ENCODE data around the gene SH3BP4. TPM values are rescaled to one million over a fixed set of nuclear protein-coding genes. Genes with fewer than 3 reads are reported as not detected.
A peak's percentile ranks its signal among the peaks of the same experiment; 100 is the strongest.

The SH3BP4 gene
- total and polyA plus RNA-seq, 4 donors, result 4.5 to 32.2 (median 16.3) TPM

DNA sequence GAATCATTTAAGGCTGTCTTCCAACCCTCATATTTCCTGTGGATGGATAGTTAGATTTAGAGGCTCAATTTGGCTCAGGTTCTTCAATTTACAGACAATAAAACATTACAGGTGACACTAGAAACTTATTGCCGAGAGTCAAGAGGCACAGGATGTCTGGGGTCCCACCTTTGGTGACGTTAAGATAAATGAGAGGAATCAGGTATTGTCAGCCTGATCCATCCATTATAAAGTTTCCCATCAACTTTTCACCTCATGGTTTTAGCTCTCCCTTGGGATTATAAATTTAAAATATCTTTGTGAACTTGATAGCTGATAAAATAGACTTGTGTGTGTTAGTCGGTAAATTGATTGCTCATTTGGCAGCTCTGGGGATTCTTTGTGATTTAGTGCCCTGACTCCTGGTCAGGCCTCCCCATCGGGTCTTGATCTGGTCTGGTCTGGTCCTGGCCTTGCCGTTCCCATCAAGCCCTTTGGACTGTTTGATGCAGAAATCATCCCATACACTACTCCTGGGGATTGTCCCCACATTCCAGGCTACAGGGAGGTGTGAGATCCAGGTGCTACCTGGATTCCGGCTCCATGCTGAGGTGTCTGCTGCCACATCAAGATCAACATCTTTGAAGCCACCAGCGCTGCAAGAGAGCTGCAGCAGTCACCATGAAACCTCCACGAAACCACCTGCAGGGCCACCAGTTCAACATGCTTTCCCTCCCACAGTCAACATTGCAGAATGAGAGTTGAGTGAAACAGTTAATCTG is 130.9 kb downstream of the SH3BP4 start:
- Histone ChIP-seq H3K27me3 (ENCODE audit: control insufficient read depth in 1 of 2, insufficient read depth in 2 of 2, low read length in 1 of 2) (peaks cover 0 to 4% of the 10 kb centered on the region in 2 donors), H3K27ac (ENCODE audit: low read depth in 1 of 2, low read length in 2 of 2) (no peak overlapping the region), H3K4me3 (ENCODE audit: low read length in 2 of 2) (no peak overlapping the region), H3K4me1 (ENCODE audit: control insufficient read depth in 1 of 2, insufficient read depth in 2 of 2, low read length in 2 of 2) (no peaks in the 10 kb centered on the region), H3K36me3 (ENCODE audit: control insufficient read depth in 1 of 2, insufficient read depth in 2 of 2, low read length in 1 of 2) (no peaks in the 10 kb centered on the region), H3K9me3 (ENCODE audit: control insufficient read depth, low read length) (no peaks in the 10 kb centered on the region)
- intact Hi-C loops (cut with DNase I), result no loop called here
- no peak for DNase-seq
- no peak for ATAC-seq (ENCODE audit: low FRiP score)
- 78 to 84% methylated on average over 8 of the region's 8 CpGs for WGBS, 2 donors

DNA sequence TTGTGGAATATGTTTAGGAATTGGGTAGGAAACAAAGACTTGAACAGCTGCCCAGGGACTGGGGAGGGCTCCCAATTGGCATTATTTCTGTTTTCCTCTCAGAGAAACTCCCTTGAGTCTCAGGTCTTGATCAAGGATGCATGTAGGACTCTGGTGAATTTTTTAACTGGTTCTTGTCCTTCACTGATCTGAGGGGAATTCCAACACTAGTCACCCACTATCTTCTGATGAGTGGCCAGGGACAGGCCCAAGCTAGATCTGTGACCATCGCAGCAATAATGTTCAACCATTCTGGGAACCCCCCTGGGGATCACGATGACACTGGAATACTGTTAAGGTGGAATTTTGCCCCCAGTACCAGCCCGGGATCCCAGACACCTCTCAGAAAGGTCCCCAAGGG is 132.0 kb downstream of the SH3BP4 start:
- DNase-seq, result no peak
- Histone ChIP-seq H3K36me3 (ENCODE audit: control insufficient read depth in 1 of 2, insufficient read depth in 2 of 2, low read length in 1 of 2) (no peaks in the 10 kb centered on the region), H3K4me1 (ENCODE audit: control insufficient read depth in 1 of 2, insufficient read depth in 2 of 2, low read length in 2 of 2) (no peaks in the 10 kb centered on the region), H3K27me3 (ENCODE audit: control insufficient read depth in 1 of 2, insufficient read depth in 2 of 2, low read length in 1 of 2) (peaks cover 0 to 4% of the 10 kb centered on the region in 2 donors), H3K9me3 (ENCODE audit: control insufficient read depth, low read length) (no peaks in the 10 kb centered on the region), H3K27ac (ENCODE audit: low read depth in 1 of 2, low read length in 2 of 2) (no peak overlapping the region), H3K4me3 (ENCODE audit: low read length in 2 of 2) (no peak overlapping the region)
- 87 to 90% methylated on average over 3 of the region's 3 CpGs for WGBS, 2 donors
- intact Hi-C loops (cut with DNase I), result no loop called here
- no peak for ATAC-seq (ENCODE audit: low FRiP score)

DNA sequence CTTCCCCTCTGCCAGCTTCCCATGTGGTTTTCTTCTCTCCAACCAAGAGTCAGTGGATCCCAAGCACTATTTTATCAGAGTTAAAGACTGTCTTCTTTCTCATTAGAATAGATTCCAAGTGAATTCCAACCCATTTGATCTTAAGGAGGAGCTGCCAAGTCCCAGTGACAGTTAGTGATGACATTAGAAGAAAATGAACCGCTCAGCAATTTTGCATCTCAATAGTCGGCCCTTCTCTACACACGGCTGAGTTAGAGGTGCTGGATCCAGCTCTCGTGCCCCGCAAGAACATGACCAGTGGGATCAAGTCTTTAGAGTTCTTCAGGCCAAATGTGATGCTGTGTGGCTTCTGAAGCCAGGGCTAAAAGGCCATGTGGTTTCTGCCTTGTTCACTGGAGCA is 132.6 kb downstream of the SH3BP4 start:
- DNase-seq (no peak), ATAC-seq (ENCODE audit: low FRiP score) (no peak)
- intact Hi-C loops (cut with DNase I), result no loop called here
- Histone ChIP-seq H3K9me3 (ENCODE audit: control insufficient read depth, low read length) (no peaks in the 10 kb centered on the region), H3K36me3 (ENCODE audit: control insufficient read depth in 1 of 2, insufficient read depth in 2 of 2, low read length in 1 of 2) (no peaks in the 10 kb centered on the region), H3K27me3 (ENCODE audit: control insufficient read depth in 1 of 2, insufficient read depth in 2 of 2, low read length in 1 of 2) (peaks cover 0 to 4% of the 10 kb centered on the region in 2 donors), H3K4me3 (ENCODE audit: low read length in 2 of 2) (no peak overlapping the region), H3K4me1 (ENCODE audit: control insufficient read depth in 1 of 2, insufficient read depth in 2 of 2, low read length in 2 of 2) (no peaks in the 10 kb centered on the region), H3K27ac (ENCODE audit: low read depth in 1 of 2, low read length in 2 of 2) (no peak overlapping the region)
- WGBS, 2 donors, result 93 to 95% methylated on average over 5 of the region's 5 CpGs

DNA sequence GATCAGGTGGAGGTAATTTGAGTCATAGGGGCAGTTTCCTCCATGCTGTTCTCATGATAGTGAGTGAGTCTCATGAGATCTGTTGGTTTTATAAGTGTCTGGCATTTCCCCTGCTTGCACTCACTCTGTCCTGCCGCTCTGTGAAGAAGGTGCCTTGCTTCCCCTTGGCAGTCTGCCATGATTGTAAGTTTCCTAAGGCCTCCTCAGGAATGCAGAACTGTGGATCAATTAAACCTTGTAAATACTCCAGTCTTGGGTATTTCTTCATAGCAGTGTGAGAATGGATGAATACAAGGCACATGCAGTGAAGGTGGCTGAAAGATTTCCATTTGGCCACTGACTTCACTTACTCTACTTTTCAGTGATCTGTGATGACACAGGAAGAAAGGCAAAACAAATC is 133.7 kb downstream of the SH3BP4 start:
- Histone ChIP-seq H3K4me1 (ENCODE audit: control insufficient read depth in 1 of 2, insufficient read depth in 2 of 2, low read length in 2 of 2) (no peaks in the 10 kb centered on the region), H3K27me3 (ENCODE audit: control insufficient read depth in 1 of 2, insufficient read depth in 2 of 2, low read length in 1 of 2) (peaks cover 0 to 4% of the 10 kb centered on the region in 2 donors), H3K36me3 (ENCODE audit: control insufficient read depth in 1 of 2, insufficient read depth in 2 of 2, low read length in 1 of 2) (no peaks in the 10 kb centered on the region), H3K27ac (ENCODE audit: low read depth in 1 of 2, low read length in 2 of 2) (no peak overlapping the region), H3K4me3 (ENCODE audit: low read length in 2 of 2) (no peak overlapping the region), H3K9me3 (ENCODE audit: control insufficient read depth, low read length) (no peaks in the 10 kb centered on the region)
- ATAC-seq (ENCODE audit: low FRiP score), result no peak
- no peak for DNase-seq
- 82 to 86% methylated on average over 1 of the region's 1 CpG for WGBS, 2 donors
- intact Hi-C loops (cut with DNase I), result no loop called here

DNA sequence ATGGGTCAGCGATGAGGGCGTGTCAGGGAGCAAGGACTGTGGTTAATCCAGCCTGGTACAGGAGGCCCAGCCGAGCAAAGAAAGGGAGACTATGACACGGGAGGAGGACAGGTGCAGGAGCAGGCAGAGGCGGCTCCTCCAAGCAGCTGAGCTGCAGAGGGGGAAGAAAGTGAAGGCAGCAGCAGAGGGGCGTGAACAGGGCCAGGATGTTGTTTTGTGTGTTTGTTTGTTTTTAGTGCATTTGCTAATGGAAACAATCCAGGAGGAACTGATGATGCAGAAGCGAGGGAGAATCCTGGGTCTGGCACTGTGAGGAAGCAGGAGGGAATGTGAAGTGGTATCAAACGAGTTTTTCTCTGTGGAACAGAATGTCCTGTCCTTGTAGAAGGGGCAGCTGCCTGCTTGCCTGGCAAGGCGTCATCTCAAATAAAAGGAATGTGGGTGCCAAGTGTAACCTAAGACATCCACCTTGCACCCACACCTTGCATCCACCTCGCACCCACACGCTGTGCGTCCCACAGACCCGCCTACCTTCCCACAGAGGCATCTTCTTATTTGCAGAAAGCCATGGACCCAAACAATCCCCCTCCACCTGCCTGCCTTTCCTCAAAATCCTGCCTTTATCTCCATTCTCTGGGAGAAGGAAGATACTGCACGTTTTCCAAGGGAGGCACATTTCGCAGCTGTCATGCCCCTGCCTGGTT is 134.8 kb downstream of the SH3BP4 start:
- no peaks in the 10 kb centered on the region for H3K36me3 ChIP-seq (ENCODE audit: control insufficient read depth in 1 of 2, insufficient read depth in 2 of 2, low read length in 1 of 2)
- H3K4me3 ChIP-seq (ENCODE audit: low read length in 2 of 2), result no peak overlapping the region
- H3K9me3 ChIP-seq (ENCODE audit: control insufficient read depth, low read length), result no peaks in the 10 kb centered on the region
- ATAC-seq (ENCODE audit: low FRiP score) (no peak), DNase-seq (no peak)
- no peaks in the 10 kb centered on the region for H3K27me3 ChIP-seq (ENCODE audit: control insufficient read depth in 1 of 2, insufficient read depth in 2 of 2, low read length in 1 of 2)
- no peak overlapping the region for H3K27ac ChIP-seq (ENCODE audit: low read depth in 1 of 2, low read length in 2 of 2)
- WGBS, 2 donors, result 92 to 93% methylated on average over 15 of the region's 15 CpGs
- intact Hi-C loops (cut with DNase I), result no loop called here
- no peaks in the 10 kb centered on the region for H3K4me1 ChIP-seq (ENCODE audit: control insufficient read depth in 1 of 2, insufficient read depth in 2 of 2, low read length in 2 of 2)

DNA sequence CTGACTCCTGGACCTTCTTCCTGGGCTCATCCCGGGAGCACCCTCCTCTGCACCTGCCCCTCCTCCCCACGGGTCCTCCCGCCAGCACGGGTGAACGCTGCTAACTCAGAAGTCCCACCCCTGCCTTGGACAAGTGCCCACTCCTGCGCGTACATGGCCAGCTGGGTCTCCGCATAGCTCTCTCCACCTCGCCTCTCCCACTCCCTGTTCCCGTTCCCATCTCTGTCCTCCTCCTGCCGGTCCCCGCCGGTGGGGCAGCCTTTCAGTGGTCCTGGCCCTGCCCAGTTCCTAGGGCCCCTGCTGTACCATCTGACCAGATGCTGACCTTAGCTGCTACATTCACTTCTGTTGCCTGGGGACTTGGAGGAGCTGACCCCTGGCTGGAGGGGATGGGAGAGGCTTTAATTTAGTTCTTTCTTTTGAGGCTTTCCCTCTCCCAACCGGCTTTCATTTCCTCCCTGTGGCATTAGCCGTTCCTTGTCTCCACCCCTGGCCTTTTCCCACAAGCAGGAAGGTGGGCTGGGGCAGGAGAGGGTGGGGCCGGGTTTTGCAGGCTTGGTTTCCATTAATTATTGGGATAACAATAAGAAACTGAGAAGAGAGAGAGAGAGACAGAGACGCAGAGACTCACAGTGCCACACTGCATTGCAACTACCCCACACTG is 136.1 kb downstream of the SH3BP4 start:
- DNase-seq (peak; percentile 65 to 80), ATAC-seq (ENCODE audit: low FRiP score) (peak; percentile 58)
- Histone ChIP-seq H3K4me1 (ENCODE audit: control insufficient read depth in 1 of 2, insufficient read depth in 2 of 2, low read length in 2 of 2) (no peaks in the 10 kb centered on the region), H3K4me3 (ENCODE audit: low read length in 2 of 2) (no peak overlapping the region), H3K9me3 (ENCODE audit: control insufficient read depth, low read length) (no peaks in the 10 kb centered on the region), H3K27me3 (ENCODE audit: control insufficient read depth in 1 of 2, insufficient read depth in 2 of 2, low read length in 1 of 2) (no peaks in the 10 kb centered on the region), H3K27ac (ENCODE audit: low read depth in 1 of 2, low read length in 2 of 2) (no peak overlapping the region), H3K36me3 (ENCODE audit: control insufficient read depth in 1 of 2, insufficient read depth in 2 of 2, low read length in 1 of 2) (no peaks in the 10 kb centered on the region)
- intact Hi-C loops (cut with DNase I), result no loop called here
- WGBS, 2 donors, result 11% methylated on average over 17 of the region's 17 CpGs

DNA sequence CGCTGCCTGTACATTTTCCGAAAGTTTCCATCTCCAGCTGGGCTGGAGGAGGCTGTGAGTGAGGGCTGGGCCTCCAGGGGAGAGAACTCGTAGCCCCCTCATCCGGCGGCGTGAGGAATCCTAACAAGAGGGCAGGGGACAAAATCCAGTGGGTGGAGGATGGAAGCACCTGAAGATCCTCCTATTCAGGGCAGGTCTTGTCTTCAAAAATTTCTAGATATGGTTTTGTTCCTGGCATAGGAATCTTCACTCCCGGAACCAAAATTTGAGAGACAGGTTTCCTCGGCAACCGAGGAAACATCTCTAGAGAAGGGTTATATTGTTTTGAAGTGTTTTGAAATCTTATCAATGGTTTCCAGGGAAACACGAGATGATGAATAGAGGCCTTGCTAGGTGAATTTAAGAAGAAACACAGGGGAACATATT is 136.7 kb downstream of the SH3BP4 start:
- intact Hi-C loops (cut with DNase I), result no loop called here
- Histone ChIP-seq H3K4me3 (ENCODE audit: low read length in 2 of 2) (no peak overlapping the region), H3K27me3 (ENCODE audit: control insufficient read depth in 1 of 2, insufficient read depth in 2 of 2, low read length in 1 of 2) (no peaks in the 10 kb centered on the region), H3K9me3 (ENCODE audit: control insufficient read depth, low read length) (no peaks in the 10 kb centered on the region), H3K36me3 (ENCODE audit: control insufficient read depth in 1 of 2, insufficient read depth in 2 of 2, low read length in 1 of 2) (no peaks in the 10 kb centered on the region), H3K27ac (ENCODE audit: low read depth in 1 of 2, low read length in 2 of 2) (no peak overlapping the region), H3K4me1 (ENCODE audit: control insufficient read depth in 1 of 2, insufficient read depth in 2 of 2, low read length in 2 of 2) (no peaks in the 10 kb centered on the region)
- WGBS, 2 donors, result 71 to 80% methylated on average over 10 of the region's 10 CpGs
- no peak for DNase-seq
- ATAC-seq (ENCODE audit: low FRiP score), result no peak

DNA sequence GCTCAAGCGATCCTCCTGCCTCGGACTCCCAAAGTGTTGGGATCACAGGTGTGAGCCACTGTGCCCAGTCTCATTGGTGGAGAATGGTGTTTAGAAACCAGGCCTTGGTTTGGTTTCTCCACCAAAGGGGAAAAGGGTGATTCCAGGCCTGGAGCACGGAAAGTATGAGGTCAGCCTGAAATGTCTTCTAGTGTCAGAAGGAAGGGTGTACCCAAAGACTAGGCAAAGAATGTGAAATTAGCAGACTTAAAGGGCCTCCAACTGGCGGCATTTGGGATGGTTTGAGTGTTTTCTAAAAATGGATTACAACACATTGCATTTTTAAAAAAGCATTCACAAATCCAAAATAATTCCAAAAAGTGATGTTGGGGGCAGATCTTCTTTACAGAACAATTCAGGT is 139.6 kb downstream of the SH3BP4 start:
- Histone ChIP-seq H3K36me3 (ENCODE audit: control insufficient read depth in 1 of 2, insufficient read depth in 2 of 2, low read length in 1 of 2) (no peaks in the 10 kb centered on the region), H3K27me3 (ENCODE audit: control insufficient read depth in 1 of 2, insufficient read depth in 2 of 2, low read length in 1 of 2) (no peaks in the 10 kb centered on the region), H3K4me3 (ENCODE audit: low read length in 2 of 2) (no peak overlapping the region), H3K9me3 (ENCODE audit: control insufficient read depth, low read length) (no peaks in the 10 kb centered on the region), H3K27ac (ENCODE audit: low read depth in 1 of 2, low read length in 2 of 2) (no peak overlapping the region), H3K4me1 (ENCODE audit: control insufficient read depth in 1 of 2, insufficient read depth in 2 of 2, low read length in 2 of 2) (no peaks in the 10 kb centered on the region)
- 90% methylated on average over 4 of the region's 4 CpGs for WGBS, 2 donors
- ATAC-seq (ENCODE audit: low FRiP score) (no peak), DNase-seq (no peak)
- intact Hi-C loops (cut with DNase I), result no loop called here

Data from aorta (tissue), 5 donors.